Liver (tissue), 9 donors: ENCODE results near the gene BBS7. TPM values are rescaled to one million over a fixed set of nuclear protein-coding genes. Genes with fewer than 3 reads are reported as not detected.
A peak's percentile ranks its signal among the peaks of the same experiment; 100 is the strongest.

Experiments used
- DNase-seq: peaks from one replicate; pipeline ENCODE4 v3.0.0-alpha.2; 2017; ENCODE audit warnings: low spot score
- H3K27ac ChIP-seq, 2 donors: one replicate each; pipeline ENCODE4 v1.7.0; 2013; ENCODE audit warnings: inconsistent platforms in 2 of 2, low read length in 2 of 2, control low read depth in 1 of 2, low read depth in 1 of 2, mild to moderate bottlenecking in 1 of 2
- H3K27me3 ChIP-seq, 4 donors: one replicate each; pipeline versions ENCODE4 v1.6.1 to v1.7.0; 2013; ENCODE audit warnings: low read length in 3 of 4, inconsistent platforms in 1 of 4, mild to moderate bottlenecking in 1 of 4, moderate library complexity in 1 of 4; ENCODE audit not compliant: control insufficient read depth in 4 of 4, insufficient read depth in 4 of 4
- H3K36me3 ChIP-seq, 4 donors: one replicate each; pipeline versions ENCODE4 v1.6.1 to v1.7.0; 2013; ENCODE audit warnings: low read length in 3 of 4, mild to moderate bottlenecking in 3 of 4, low read depth in 1 of 4, moderate library complexity in 1 of 4; ENCODE audit not compliant: control insufficient read depth in 4 of 4, insufficient read depth in 3 of 4
- H3K4me1 ChIP-seq, 4 donors: one replicate each; pipeline versions ENCODE4 v1.6.1 to v1.7.0; 2013; ENCODE audit warnings: low read length in 3 of 4, mild to moderate bottlenecking in 3 of 4, moderate library complexity in 1 of 4; ENCODE audit not compliant: control insufficient read depth in 4 of 4, insufficient read depth in 4 of 4
- H3K4me3 ChIP-seq, 3 donors: one replicate each; pipeline versions ENCODE4 v1.6.1 to v1.7.0; 2013; ENCODE audit warnings: low read length in 3 of 3, control low read depth in 1 of 3, low read depth in 1 of 3, mild to moderate bottlenecking in 1 of 3
- H3K9ac ChIP-seq, 2 donors: one replicate each; pipeline ENCODE4 v1.7.0; 2013; ENCODE audit warnings: low read length in 2 of 2, mild to moderate bottlenecking in 2 of 2, moderate library complexity in 2 of 2, control low read depth in 1 of 2, low read depth in 1 of 2
- H3K9me3 ChIP-seq, 4 donors: one replicate each; pipeline versions ENCODE4 v1.6.1 to v1.7.0; 2013; ENCODE audit warnings: low read length in 3 of 4; ENCODE audit not compliant: control insufficient read depth in 4 of 4
- EGR1 ChIP-seq, 2 donors: IDR thresholded peaks; 2 replicates each; pipeline ENCODE4 v1.6.1; 2016 to 2018; ENCODE audit warnings: antibody characterized with exemption in 2 of 2, low read depth in 2 of 2
- FOXA1 ChIP-seq: IDR thresholded peaks from 2 replicates; pipeline ENCODE4 v1.6.1; 2016; ENCODE audit warnings: antibody characterized with exemption
- FOXA2 ChIP-seq: IDR thresholded peaks from 2 replicates; pipeline ENCODE4 v1.6.1; 2016; ENCODE audit warnings: antibody characterized with exemption
- GABPA ChIP-seq, 2 donors: IDR thresholded peaks in 1 of 2; conservative IDR thresholded peaks in 1 of 2; 2 replicates each; pipeline ENCODE4 v1.6.1; 2016; ENCODE audit warnings: antibody characterized with exemption in 2 of 2, mild to moderate bottlenecking in 1 of 2, moderate library complexity in 1 of 2
- HNF4G ChIP-seq: IDR thresholded peaks from 2 replicates; pipeline ENCODE4 v1.6.1; 2016; ENCODE audit warnings: antibody characterized with exemption
- JUND ChIP-seq, 2 donors: IDR thresholded peaks; 2 replicates each; pipeline ENCODE4 v1.6.1; 2016; ENCODE audit warnings: antibody characterized with exemption in 2 of 2
- RAD21 ChIP-seq, 2 donors: IDR thresholded peaks; 2 replicates each; pipeline ENCODE4 v1.6.1; 2016; ENCODE audit warnings: antibody characterized with exemption in 2 of 2, mild to moderate bottlenecking in 2 of 2
- RXRA ChIP-seq, 2 donors: IDR thresholded peaks; 2 replicates each; pipeline ENCODE4 v1.6.1; 2017 to 2018; ENCODE audit warnings: antibody characterized with exemption in 2 of 2, mild to moderate bottlenecking in 1 of 2
- SP1 ChIP-seq: IDR thresholded peaks from 2 replicates; pipeline ENCODE4 v1.6.1; 2018; ENCODE audit warnings: antibody characterized with exemption, mild to moderate bottlenecking
- TAF1 ChIP-seq: conservative IDR thresholded peaks from 2 replicates; pipeline ENCODE4 v1.6.1; 2016; ENCODE audit warnings: antibody characterized with exemption, mild to moderate bottlenecking
- YY1 ChIP-seq: IDR thresholded peaks from 2 replicates; pipeline ENCODE4 v1.6.1; 2016; ENCODE audit warnings: antibody characterized with exemption, mild to moderate bottlenecking
- WGBS: extraction: QIAGEN DNeasy Blood & Tissue Kit; methylation state at CpG from one replicate; pipeline ENCODE4 v1.1.7; 2013; 5-methylcytosine and 5-hydroxymethylcytosine counted together
- polyA plus RNA-seq, 2 donors: library from polyadenylated mRNA; stranded (reverse) in 1 of 2; unstranded in 1 of 2; fragments of 200-250 nt in 1 of 2; fragments of >200 nt in 1 of 2; fragmentation: Nextera tagmentation in 1 of 2; extraction: Ambion mirVana in 1 of 2; gene quantifications; one replicate each; pipeline versions ENCODE4 v1.2.1 to v1.2.3, GENCODE V29; 2013 to 2015
- total RNA-seq, 2 donors: library from RNA; depleted of rRNA; stranded (reverse); fragments of >200 nt; gene quantifications; one replicate each; pipeline ENCODE4 v1.2.3, GENCODE V29; 2014
- TF ChIP-seq, protein P1 (sequence below): IDR thresholded peaks from 2 replicates; pipeline ENCODE4 v1.6.1; 2016; ENCODE audit warnings: antibody characterized with exemption
- TF ChIP-seq, protein P2 (sequence below): fragments of 150-350 bp; IDR thresholded peaks from 2 replicates; pipeline ENCODE4 v1.5.1; 2017; ENCODE audit warnings: improper control_type of control experiment, low read depth, low read length; ENCODE audit not compliant: missing input control
- TF ChIP-seq, protein P3 (sequence below): IDR thresholded peaks from 2 replicates; pipeline ENCODE4 v1.6.1; 2016; ENCODE audit warnings: antibody characterized with exemption
- donor health status: healthy.
- donor health status: healthy.
- donor health status: healthy.
- donor health status: healthy.
- donor health status: healthy.

BBS7 gene
- total and polyA plus RNA-seq, 4 donors: 1.8 to 8.4 (median 3.1) TPM

DNA sequence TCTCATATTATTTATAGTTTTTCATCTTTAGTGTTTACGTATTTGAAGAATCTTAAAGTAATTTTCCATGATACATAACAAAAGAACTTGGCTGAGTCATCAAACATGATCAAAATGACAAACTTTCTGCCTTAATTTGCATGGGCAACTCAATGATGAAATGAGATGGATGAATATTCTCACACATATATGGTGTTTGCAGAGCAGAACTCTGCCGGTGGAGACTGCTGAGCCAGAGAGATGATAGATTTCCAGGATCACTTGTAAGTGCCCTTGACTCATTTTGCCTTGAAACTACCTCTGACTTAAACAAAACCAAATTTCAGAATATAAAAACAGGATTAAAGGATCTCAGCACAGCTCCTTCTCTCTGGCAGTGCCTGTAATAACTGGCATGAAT, 43.4 kb upstream of the BBS7 start:
- no peak for DNase-seq
- no peaks in the 10 kb centered on the region for H3K27me3 ChIP-seq
- no peaks in the 10 kb centered on the region for H3K9me3 ChIP-seq
- H3K4me1 ChIP-seq: no peaks in the 10 kb centered on the region
- no peaks in the 10 kb centered on the region for H3K36me3 ChIP-seq
- TF ChIP-seq, protein P1, sequence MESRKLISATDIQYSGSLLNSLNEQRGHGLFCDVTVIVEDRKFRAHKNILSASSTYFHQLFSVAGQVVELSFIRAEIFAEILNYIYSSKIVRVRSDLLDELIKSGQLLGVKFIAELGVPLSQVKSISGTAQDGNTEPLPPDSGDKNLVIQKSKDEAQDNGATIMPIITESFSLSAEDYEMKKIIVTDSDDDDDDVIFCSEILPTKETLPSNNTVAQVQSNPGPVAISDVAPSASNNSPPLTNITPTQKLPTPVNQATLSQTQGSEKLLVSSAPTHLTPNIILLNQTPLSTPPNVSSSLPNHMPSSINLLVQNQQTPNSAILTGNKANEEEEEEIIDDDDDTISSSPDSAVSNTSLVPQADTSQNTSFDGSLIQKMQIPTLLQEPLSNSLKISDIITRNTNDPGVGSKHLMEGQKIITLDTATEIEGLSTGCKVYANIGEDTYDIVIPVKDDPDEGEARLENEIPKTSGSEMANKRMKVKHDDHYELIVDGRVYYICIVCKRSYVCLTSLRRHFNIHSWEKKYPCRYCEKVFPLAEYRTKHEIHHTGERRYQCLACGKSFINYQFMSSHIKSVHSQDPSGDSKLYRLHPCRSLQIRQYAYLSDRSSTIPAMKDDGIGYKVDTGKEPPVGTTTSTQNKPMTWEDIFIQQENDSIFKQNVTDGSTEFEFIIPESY: no peak
- TF ChIP-seq SP1: no peak
- no peak for TF ChIP-seq HNF4G
- TF ChIP-seq TAF1: no peak
- no peak for TF ChIP-seq GABPA (IDR thresholded peaks at IDR 0.05 in 1 of 2, conservative IDR thresholded peaks at IDR 0.05 in 1 of 2)
- no peak for TF ChIP-seq EGR1 (IDR thresholded peaks at IDR 0.05; ENCODE audit: low read depth in 2 of 2)
- no peak for TF ChIP-seq JUND (IDR thresholded peaks at IDR 0.05)
- TF ChIP-seq, protein P2, sequence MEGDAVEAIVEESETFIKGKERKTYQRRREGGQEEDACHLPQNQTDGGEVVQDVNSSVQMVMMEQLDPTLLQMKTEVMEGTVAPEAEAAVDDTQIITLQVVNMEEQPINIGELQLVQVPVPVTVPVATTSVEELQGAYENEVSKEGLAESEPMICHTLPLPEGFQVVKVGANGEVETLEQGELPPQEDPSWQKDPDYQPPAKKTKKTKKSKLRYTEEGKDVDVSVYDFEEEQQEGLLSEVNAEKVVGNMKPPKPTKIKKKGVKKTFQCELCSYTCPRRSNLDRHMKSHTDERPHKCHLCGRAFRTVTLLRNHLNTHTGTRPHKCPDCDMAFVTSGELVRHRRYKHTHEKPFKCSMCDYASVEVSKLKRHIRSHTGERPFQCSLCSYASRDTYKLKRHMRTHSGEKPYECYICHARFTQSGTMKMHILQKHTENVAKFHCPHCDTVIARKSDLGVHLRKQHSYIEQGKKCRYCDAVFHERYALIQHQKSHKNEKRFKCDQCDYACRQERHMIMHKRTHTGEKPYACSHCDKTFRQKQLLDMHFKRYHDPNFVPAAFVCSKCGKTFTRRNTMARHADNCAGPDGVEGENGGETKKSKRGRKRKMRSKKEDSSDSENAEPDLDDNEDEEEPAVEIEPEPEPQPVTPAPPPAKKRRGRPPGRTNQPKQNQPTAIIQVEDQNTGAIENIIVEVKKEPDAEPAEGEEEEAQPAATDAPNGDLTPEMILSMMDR: no peak
- TF ChIP-seq, protein P3, sequence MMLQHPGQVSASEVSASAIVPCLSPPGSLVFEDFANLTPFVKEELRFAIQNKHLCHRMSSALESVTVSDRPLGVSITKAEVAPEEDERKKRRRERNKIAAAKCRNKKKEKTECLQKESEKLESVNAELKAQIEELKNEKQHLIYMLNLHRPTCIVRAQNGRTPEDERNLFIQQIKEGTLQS: no peak
- no peak for TF ChIP-seq RXRA (IDR thresholded peaks at IDR 0.05)
- TF ChIP-seq YY1: no peak
- TF ChIP-seq FOXA2: no peak
- no peak for TF ChIP-seq FOXA1
- no peak for TF ChIP-seq RAD21 (IDR thresholded peaks at IDR 0.05)
- 86% methylated on average over 2 of the region's 2 CpGs for WGBS
- no peak overlapping the region for H3K9ac ChIP-seq
- no peak overlapping the region for H3K4me3 ChIP-seq
- H3K27ac ChIP-seq: no peak overlapping the region

DNA sequence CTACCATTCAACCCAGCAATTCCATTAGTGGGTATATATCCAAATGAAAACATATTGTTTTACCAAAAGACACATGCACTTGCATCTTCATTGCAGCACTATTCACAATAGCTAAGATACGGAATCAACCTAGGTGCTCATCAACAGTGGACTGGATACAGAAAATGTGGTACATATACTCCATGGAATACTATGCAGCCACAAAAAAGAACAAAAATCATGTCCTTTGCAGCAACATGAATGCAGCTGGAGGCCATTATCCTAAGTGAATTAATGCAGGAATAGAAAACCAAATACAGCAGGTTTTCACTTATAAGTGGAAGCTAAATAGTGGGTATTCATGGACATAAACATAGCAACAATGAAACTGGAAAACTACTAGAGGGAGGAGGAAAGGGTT, 38.1 kb upstream of the BBS7 start:
- Histone ChIP-seq H3K36me3 (no peaks in the 10 kb centered on the region), H3K4me1 (no peaks in the 10 kb centered on the region), H3K27me3 (no peaks in the 10 kb centered on the region), H3K4me3 (no peak overlapping the region), H3K9ac (no peak overlapping the region), H3K9me3 (no peaks in the 10 kb centered on the region), H3K27ac (no peak overlapping the region)
- WGBS: 96% methylated on average over 1 of the region's 1 CpG
- TF ChIP-seq YY1 (no peak), FOXA1 (no peak)
- no peak for DNase-seq

DNA sequence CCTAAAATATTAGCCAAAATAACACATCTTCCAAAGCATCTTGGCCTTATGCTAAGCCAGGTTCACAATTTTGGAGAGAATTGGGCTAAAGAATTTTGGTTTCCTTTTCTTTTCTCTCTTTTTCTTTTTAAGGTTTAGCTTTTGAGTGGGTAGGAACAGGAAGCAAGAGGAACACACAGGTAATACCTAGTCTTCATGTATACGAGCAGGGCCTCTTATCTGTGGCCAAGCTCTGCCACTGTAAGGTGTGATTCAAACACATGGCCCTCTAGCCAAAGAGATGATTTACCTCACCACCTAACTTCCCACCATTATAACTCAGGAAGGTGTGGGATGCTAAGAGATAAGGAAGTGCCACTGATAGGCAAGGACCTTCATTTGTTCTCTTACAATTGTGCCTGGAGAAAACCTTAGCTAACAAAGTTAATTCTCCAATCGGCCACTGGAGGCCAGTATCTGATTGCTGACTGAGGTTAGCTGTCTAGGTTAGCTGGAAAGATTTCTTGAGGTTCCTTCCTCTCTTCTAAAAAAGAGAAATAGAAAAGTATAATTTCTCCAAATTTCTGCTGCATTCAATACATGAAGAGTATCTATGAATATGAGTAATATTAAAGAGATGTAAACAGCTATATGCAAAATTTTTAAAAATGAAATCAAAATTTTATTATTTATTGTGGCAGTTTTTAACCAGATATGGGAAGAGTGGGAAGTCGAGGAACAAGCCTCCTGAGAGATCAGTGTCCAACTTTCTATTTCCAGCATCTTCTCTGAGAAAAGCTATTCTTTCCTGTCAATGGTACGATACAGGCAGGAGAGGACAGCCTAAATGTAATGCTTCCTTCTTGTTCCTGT, 30.1 kb upstream of the BBS7 start:
- no peaks in the 10 kb centered on the region for H3K9me3 ChIP-seq
- no peak overlapping the region for H3K4me3 ChIP-seq
- H3K9ac ChIP-seq: no peak overlapping the region
- no peaks in the 10 kb centered on the region for H3K4me1 ChIP-seq
- TF ChIP-seq, protein P1: no peak
- TF ChIP-seq, protein P2: peak; percentile 75
- TF ChIP-seq RAD21 (IDR thresholded peaks at IDR 0.05) (peak; percentile 85 to 88), RXRA (IDR thresholded peaks at IDR 0.05) (no peak), JUND (IDR thresholded peaks at IDR 0.05) (no peak)
- no peaks in the 10 kb centered on the region for H3K36me3 ChIP-seq
- H3K27ac ChIP-seq: no peak overlapping the region
- DNase-seq: peak; percentile 46
- peaks cover 0 to 9% (median 0%) of the 10 kb centered on the region in 4 donors for H3K27me3 ChIP-seq
- 57% methylated on average over 4 of the region's 4 CpGs for WGBS
